ENCODE data around the gene RICTOR.
A peak's percentile ranks its signal among the peaks of the same experiment; 100 is the strongest.
"Not testable (repeated sequence)": the region's sequence is repeated elsewhere in the genome, so short reads cannot be mapped to it uniquely, and the experiment has no call there.

Gene RICTOR

DNA sequence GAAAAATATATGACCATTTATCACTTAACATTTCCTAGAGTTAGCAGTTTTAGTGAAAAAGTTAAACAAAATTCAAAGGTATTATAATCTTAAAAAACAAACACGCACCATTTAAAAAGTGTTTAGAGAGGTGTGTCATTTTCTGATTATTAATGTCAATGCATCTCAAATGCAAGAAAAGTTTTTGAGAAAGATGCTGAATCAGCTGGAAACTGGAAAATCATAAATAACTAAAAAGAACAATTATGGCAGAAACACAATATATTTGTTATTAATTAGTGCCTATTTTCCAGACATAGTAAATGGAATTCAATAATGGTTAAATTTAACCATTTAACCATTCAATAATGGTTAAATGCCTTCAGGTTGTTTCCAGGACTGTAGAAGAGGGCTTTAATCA lies 64.9 kb downstream of the RICTOR start:
- no peak for DNase-seq

DNA sequence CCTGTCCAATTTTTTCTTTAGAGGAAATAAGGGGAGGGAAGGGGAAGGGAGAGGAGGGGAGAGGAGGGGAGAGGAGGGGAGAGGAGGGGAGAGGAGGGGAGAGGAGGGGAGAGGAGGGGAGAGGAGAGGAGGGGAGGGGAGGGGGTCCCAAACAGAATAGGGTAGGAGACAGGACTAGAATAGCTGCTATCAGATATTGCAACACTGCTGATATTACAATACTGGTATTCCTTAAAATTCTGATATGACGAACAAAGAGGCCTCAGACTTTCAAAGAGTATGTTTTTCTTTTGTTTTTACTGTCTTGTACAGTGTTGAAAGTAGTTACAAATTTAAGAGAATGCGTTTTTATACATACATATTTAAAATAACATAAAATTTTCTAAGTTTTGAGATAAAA lies 67.5 kb downstream of the RICTOR start:
- DNase-seq, result no peak

DNA sequence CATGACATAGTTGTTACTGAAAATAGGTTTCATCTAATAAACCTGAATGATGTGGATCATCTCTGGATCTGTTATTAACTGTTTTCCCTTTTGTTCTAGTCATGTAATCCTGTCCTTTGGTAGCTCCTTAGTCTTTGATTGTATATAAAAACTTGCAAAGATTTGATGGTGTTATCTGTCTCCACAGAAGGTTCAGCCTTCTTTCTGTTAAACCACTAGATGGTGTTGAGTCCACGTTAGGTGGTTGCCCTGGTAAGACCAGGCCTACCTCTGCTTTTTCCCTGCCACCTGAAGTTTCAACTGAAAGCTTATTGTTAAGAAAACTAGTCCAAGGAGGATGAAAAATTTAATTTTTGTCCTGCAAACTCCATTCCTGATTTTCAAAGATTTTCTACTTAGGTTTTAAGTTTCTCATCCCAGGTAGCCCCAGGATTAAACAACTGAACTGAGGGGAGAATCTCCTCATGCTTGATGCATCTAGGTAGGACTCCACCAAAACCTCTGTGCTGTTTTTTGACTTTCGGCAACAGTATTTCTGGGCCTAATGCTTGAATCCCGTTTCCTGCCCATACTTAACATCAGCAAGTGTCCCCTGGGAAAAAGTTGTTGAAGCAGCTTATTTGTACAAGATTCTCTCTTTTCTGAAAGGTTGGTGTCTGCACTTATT lies 68.5 kb downstream of the RICTOR start:
- peak in 1 of 2 experiments; percentile 24 for DNase-seq

DNA sequence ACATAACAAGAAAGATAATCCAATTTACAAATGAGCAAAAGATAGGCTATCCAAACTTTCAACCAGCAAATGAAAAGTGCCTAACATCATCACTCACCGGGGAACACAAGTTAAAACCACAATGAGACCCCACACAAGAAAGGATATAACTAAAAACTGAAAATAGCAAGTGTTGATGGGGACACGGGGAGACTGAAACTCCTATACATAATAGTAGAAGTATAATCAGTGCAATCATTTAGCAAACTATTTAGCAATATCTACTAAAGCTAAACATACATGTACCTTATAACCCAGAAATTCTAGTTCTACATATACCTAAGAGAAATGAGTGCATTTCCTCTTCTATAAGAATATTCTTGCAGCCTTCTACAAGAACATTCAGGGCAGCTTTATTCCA lies 72.5 kb downstream of the RICTOR start:
- DNase-seq, result no peak

DNA sequence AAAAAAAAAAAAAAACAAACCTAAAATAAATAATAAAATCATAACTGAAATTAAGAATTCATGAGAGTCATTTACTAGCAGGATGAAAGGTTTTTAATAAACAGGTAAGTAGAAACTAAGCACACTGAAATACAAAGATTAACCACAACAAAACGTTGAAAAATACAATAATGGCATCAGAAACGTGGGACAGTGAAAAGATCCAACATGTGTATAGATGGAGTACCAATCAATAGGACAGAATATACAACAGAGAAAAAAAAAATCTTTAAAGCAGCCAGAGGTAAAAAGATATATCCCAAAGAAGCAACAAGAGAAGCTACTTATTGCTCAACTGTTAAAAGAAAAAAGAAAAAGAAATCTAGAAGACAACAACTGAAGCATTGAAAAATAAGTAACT lies 75.2 kb downstream of the RICTOR start:
- DNase-seq, result no peak

DNA sequence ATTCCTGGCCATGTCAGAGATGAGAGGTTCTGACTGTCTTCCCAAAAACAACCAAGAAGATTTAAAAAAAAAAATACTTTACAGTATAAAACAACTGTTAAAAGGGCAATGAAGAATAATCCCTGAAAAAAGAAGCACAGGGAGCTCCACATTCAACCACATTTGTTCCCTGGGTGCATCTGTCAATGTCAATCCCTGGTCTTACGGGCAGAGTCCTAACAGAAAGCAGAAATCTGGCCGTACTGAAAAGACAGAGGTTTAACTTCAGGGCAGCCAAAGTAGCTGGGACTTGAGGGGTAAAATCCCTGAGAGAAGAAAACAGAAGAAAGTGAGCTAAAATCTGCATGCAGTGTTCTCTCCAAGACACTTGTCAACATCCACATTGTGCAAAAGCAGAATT lies 76.6 kb downstream of the RICTOR start:
- no peak for DNase-seq

DNA sequence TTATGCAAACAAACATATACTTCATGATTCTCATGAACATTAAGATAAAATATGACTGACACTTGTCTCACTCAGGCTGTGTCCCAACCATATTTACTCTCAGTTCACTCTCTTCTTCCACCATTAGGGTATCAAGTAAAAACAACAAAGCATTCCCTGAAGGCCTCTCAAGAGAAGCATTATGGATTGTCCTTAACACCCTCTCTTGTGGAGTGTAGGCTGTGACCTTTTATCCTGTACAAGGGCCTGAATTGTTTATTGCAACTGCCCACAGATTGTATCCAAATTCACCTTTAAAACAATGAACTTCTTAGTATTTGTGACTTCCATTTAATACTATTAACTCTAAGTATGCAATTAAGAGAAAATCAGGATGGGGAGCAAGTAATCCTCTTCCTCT lies 78.1 kb downstream of the RICTOR start:
- no peak for DNase-seq

DNA sequence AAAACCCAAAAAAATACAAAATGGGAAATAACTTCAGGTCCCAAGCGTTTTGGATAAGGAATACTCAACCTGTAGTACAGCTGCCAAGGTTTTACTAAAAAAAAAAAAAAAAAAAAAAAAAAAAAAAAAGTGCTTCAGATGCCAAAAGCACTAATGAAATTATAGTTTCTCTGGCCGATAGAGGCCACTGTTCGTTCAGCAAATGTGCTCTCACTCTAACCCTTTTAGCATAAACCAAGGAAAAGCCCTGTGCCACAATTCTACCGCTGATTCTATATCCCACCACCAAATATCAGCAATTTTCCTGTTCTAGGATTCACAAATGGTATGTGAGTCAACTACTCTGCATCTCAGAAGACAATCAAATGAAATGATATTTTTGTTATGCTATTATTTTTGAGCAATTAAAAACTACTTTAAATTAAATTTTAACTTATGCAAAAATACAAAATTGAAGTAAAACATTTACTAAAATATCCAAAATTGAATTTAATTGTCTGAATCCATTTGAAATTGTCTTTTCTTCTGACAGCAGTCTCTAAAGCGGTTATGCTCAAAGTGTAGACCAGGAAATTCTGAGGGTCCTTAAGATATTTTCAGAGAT lies 79.8 kb downstream of the RICTOR start:
- peak; percentile 21 to 78 for DNase-seq

DNA sequence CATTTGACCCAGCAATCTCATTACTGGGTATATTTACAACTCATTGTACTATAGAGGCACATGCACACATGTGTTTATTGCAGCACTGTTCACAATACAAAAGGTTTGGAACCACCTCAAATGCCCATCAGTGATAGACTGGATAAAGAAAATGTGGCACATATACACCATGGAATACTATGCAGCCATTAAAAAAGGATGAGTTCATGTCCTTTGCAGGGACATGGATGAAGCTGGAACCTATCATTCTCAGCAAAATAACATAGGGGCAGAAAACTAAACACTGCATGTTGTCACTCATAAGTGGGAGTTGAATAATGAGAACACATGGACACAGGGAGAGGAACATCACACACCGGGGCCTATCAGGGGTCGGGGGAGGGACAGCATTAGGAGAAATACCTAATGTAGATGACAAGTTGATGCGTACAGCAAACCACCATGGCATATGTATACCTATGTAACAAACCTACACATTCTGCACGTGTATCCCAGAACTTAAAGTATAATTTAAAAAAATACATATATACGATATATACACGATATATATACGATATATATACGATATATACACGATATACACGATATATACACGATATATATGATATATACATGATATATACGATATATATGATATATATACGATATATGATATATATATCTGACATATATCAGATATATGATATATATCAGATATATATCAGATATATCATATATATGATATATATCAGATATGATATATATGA lies 84.1 kb downstream of the RICTOR start:
- not testable (repeated sequence) for DNase-seq

DNA sequence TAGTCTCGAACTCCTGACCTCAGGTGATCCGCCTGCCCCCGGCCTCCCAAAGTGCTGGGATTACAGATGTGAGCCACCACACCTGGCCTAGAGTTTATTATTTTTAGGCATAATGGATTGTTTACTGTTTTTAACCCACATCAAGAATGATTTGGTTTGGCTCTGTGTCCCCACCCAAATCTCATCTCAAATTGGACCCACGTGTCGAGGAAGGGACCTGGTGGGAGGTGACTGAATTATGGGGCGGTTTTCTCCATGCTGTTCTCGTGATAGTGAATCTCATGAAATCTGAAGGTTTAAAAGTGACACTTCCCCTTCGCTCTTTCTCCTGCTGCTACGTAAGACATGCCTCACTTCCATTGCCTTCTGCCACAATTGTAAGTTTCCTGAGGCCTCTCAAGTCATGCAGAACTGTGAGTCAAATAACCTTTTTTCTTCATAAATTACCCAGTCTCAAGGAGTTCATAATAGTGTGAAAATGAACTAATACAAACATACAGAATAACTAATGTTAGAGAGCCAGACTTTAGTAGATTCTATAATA lies 88.2 kb downstream of the RICTOR start:
- DNase-seq, result no peak

DNA sequence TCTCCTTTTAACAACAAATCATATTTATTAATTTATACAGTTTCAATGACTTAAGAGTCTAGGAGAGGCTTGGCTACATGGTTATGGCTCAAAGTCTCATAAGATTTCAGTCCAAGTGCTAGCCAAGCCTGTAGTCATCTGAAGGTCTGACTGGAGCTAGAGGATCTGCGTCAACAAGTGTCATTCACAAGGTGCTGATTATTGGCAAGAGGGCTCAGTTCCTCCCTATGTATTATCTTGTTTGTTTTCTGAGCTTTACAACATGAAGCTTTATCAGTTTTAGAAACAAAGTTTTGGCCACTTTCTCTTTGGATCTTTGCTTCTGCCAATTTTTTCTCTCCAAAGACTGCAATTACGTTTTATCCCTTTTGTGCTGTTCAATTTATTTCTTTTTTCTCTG lies 94.7 kb downstream of the RICTOR start:
- no peak for DNase-seq

DNA sequence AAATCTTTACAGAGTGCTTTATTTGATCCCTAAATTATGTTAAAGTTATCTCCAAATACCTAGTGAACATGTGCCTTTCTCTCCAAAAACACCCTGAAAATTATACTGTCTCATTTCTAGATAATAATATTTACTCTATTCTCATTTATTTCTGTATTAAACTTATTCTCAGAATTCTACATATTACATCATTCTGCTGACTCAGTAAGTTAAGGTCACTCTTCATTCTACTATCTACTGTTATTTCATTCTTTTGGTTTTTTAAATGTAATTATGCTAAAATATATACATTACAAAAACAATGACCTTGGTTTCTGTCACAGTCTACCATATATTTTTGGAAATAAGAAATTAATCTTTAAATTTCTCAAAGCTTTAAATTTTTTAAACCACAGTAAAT lies 96.2 kb downstream of the RICTOR start:
- DNase-seq, result no peak

DNA sequence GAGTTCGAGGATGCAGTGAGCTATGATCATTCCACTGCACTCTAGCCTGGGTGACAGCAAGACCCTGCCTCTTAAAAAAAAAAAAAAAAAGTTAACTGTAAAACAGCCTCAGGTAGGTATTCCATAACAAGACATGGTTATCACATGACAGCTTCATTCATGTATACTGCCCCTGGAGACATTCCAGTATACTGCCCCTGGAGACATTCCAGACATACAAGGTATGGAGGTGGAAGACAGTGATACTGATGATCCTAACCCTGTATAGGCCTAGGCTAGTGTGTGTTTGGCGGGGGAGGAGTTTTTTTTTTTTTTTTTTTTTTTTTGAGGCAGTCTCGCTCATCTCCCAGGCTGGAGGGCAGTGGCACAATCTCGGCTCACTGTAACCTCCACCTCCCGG lies 105.5 kb downstream of the RICTOR start:
- no peak for DNase-seq

DNA sequence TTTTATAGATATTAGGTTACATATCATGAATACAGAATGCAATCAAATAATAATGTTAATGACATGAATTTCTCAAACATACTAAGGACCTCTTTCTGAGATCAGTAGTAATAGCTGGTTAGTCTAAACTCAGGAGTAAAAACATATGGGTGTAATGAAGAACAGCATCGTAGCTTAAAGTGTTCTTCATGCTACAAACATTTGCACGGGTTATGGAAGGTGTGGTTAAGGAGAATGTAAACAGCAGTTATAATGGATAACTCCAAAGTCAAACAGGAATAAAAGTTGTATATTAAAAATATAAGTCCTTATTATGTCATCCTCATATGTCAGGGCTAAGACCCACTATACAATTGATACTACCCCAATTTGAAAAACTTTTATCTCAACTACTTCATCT lies 112.5 kb downstream of the RICTOR start:
- DNase-seq, result no peak

DNA sequence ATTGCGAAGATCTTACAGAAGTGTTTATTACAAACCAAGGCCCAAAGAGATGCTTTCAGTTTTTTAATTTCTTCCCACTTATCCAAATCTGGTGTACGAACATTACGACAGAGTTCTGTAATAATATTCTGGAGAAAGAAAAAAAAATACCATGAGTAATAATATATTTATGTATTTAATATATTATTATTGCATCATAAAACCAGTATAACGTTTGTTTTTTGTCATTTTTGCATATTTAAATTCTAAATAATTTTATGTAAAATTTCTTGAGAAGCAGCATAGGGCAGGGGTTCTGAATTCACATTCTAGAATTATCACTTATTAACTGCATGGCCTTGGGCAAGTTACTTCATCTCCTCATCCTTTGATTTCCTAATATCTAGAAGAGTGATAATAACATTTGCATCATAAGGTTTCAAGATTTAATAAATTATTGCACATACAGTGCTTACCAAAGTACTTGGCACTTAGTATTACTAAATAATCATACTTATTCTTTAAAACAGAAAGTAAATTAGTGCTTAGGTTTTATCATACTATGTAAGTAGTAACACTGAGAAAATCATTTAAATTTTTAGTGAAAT lies 120.7 kb downstream of the RICTOR start:
- no peak for DNase-seq

DNA sequence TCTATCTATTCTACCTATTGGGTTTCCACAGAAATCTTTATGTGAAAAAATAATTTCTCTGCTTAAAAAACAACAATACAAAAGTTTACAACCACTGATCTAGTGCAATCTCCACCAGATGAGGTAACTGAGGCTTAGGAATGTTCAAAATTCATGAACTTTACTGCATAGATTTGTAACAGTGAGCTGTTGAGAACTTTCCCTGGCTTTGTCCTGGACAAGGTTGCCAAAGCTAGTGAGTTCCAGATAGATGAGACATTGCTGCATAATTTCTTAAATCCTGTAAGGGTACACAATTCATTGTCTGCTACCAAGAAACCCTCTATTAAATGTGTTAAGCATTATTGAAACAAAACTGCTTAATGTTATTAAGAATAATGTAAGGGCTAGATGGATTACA lies 125.7 kb downstream of the RICTOR start:
- DNase-seq, result no peak

DNA sequence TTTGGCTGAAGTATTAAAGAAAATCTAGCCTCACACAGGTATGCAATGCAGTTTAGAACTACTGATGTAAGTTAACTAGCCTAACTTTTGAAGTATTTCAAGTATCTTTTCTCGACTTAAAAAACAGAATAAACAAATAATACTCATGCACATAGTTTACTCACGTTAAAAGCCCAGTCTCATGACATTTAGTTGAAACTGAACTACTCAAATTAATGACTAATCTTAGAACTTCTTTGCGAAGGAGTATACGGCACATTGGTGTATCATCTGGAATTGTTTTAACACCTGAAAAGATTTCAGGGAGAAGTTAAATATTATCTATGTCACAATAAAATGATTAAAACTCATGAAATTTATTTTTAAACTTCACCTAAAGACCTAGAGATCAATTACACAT lies 129.9 kb downstream of the RICTOR start:
- DNase-seq, result no peak

DNA sequence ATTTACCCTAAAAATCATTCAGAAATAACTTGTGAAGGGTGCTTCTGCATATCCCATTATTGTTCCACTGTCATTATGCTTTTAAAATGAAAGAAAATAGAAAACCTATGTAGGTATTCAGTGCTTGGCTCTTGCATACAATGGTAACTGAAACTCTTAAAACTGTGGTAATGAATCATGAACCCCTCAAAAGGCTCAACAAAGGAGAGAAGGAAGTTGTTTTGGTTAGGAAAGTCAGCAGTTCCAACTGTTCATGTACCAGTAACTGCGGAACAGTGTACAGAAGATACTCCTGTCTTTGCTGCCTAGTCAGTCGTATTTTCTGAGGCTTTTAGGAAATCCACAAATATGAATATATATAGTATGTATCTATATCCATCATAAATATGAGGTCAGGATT lies 132.3 kb downstream of the RICTOR start:
- DNase-seq, result no peak

DNA sequence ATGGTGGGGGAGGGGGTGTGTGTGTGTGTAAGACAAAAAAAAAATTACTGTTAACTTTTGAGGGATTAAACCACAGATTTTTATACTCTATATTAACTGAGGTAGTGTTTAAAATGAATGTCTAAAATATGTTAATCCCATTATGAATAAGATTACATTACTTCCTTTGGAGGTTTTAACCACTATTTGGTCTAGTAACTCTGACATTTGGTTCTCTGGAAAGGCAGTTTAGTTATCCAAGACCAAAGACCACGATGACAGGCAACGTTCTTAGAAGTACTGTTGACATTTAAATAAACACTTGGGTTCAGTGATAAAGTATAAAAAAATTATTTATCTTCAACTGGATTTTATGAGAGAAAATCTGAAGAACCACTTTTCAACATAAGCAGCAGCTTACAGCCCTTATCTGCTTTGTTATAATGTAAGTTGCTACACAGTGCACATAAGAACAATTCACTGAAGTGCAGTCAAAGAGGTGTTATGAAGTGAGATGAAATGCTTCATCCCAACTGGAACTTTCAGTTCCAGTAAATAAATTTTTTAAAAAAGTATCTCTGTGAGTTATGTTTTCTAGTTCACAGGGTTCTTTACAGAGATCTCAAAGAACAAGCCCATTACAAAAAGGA lies 133.9 kb downstream of the RICTOR start:
- no peak for DNase-seq

DNA sequence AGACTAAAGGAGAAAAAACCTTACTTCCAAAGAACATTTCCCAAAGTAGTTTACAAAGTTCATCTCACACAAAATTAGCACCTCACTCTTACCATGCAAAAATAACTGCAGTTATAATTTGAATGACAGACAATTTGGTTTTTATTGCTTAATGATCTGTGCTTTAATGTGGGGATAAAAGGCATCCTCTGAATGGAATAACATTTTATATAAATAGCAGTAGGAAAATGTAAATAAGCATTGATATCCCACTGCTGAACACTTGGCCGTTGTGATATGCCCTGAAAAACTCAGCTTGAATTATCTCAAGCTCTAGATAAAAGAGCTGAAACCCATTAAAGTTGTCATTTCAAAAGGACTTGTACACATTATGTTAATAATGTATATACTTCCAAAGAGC lies 135.2 kb downstream of the RICTOR start:
- no peak for DNase-seq

DNA sequence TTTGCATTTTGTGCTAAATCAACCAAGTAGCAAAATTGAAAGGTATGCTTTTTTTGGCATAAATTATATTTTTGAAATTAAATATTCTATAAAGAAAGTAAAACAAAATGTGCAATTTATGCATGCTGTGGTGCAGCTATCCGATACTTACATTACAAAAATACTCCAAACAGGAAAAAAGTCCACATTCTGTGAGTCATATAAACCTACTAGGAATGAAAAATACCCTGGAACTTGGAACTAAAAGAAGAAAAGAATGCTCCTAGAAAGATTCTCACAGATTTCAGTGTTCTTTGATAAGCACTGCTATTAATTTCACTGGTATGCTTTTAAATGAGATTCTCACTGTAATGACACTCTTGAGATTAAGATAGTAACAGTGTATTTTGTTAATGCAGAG lies 135.8 kb downstream of the RICTOR start:
- no peak for DNase-seq

DNA sequence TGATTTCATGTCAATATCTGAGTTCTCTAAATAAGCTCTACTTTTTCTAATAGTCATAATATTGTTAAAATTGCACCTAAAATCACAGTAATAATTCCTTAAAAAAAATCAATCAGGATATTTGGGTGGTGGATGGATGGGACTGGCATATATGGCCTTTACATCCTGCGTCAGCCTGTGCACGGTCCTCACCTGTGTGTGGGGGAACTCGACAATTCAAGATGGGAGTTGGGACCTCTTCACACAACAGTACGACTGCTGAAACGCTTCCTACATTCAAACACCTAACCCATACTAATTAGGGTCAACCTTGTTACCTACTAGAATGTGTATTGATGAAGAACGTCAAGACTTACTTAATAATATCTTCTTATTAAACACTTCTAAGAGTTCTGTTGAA lies 137.9 kb downstream of the RICTOR start:
- no peak for DNase-seq

DNA sequence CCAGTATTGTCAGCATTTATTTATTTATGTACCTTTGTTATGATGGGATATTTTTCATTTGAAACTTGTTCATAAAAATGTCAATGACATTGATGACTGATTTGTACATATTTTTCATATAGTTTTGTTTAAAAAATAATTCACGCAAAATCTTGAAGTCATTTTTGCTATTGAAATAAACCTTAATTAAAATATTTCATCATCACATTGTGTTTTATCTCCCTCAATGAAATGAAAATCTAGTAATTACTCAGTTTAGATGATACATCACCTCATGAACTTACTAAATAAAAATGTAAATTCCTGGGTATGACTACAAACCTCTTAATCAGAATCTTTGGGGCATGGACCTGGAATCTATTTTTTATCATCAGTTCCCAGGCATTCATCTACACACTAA lies 138.8 kb downstream of the RICTOR start:
- DNase-seq, result no peak

Measured in NCI-H526 (cell line).